ENCODE measurements around the gene TRIM47.

TRIM47 gene

DNA sequence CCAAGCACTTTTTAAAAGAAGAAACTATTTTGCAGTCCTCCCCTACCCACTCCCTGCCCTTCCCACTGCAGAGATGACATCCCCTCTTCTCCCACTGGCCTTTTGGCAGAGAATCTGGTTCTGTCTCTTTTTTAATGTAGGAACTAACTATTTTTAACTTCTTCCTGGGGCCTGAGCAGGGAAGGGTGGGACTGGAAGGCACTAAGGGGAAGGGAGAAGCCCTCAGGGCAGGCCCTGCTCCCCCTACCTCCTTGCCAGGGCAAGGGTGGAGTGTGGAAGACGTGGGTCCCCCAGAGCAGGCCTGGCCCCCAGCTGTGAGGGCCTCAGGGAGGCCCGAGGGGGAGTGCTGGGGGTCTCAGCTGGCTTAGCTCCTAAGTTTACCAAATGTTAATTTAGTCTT, 53.7 kb downstream of the TRIM47 start:
- Histone ChIP-seq H3K4me3 (ENCODE audit: low read length in 2 of 2) (no peak overlapping the region), H3K27ac (ENCODE audit: low read depth in 2 of 2, low read length in 2 of 2) (no peak overlapping the region), H3K4me1 (ENCODE audit: control insufficient read depth in 2 of 2, insufficient read depth in 2 of 2, low read length in 2 of 2) (peaks cover 0 to 4% of the 10 kb centered on the region in 2 donors), H3K9ac (ENCODE audit: low read depth in 1 of 2, low read length in 2 of 2) (no peak overlapping the region), H3K36me3 (ENCODE audit: control insufficient read depth in 2 of 2, insufficient read depth in 2 of 2, low read length in 2 of 2) (peaks cover 33 to 44% of the 10 kb centered on the region in 2 donors), H3K9me3 (ENCODE audit: control insufficient read depth in 2 of 2, low read length in 2 of 2) (no peaks in the 10 kb centered on the region), H3K27me3 (ENCODE audit: control insufficient read depth in 2 of 2, insufficient read depth in 2 of 2, low read length in 2 of 2) (no peaks in the 10 kb centered on the region)

All from mucosa of rectum (tissue), 2 donors.